ENCODE data around the gene MSX2.

MSX2 gene

DNA sequence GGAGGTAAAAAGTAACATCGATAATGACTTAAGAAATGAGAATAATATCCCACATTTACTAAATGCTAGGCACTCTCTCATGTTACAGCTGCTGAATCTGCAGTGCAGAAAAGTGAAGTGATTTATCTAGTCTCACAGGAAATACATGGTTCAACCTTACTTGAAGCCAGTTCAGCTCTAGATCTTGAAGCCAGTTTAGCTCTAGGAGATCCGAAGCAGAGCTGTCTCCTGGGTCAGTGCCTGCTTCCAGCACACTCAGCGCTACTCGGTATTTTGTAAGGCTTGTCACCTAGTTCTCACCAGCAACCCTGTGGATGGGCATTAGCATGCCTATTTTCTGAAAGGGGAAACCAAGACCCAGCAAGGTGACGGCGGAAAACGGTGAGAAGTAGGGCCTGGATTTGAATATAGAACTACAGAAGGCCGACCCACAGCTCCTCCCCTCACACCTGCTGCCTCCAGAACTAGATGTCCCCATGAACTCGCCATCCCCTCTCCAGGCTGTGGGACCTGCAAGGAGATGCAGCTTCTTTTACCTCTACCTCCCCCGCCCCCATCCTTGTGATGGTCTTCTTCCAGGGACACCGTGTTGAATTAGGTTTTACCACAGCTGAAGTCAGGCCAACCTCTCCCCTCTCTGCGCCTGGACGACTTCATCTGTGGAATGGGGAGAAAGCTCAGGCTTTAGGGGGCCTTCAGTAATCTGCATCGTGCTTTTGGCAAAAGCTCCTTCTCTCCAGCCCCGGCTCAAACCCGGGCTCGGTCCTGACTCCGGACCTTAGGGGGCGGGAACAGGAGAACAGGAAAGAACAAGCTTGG is 4.4 kb upstream of the MSX2 start:
- no peak for DNase-seq

GRCh38 chr5:174720612-174721529 is 3.5 kb upstream of the MSX2 start:
- DNase-seq: no peak

DNA sequence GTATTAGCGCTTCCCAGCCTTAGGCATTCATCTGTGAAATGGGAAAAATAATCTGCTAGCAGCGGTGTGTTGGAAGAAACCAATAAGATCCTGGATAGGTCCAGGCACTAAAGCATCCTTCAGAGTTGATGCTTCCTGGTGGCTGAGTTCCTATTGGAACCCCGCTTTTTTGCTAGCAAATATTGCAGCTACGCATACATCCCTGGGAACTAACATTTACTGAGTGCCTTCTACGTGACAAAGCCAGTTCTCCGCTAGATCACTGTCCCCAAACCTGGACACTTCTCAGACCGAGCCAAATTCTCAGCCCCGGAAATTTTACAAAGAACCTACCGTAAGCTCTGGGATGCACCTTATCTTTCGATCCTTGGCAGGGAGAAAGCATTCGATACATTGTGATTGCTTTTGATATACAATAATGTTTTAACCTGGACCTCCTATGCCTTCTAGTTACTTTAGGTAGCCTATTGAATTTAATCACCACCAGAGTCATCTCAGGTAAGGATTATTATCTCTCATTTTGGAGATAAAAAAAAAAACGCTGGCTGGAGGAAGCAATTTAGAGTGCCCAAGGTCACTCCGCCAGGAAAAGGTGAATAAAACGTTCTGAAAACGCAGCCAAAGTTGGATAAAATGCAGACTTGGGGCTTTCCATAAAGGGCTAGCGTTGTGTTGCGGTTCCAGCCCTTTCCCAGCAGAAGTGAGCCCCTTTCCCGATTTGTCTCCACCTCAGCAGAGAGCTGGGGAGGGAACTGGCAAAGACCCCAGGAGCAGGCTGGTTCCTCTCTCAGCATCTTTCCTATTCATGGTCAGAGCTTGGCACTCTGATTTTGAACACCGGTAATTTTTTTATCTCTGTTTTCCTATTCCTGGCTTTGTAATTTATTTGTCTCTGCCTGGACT is 2.6 kb upstream of the MSX2 start:
- DNase-seq: no peak

- DNase-seq: no peak
These were observed 1.9 kb upstream of the MSX2 start for GRCh38 chr5:174722500-174722899.

- DNase-seq: no peak
These were observed 935 bp upstream of the MSX2 start for GRCh38 chr5:174723315-174723978.

DNA sequence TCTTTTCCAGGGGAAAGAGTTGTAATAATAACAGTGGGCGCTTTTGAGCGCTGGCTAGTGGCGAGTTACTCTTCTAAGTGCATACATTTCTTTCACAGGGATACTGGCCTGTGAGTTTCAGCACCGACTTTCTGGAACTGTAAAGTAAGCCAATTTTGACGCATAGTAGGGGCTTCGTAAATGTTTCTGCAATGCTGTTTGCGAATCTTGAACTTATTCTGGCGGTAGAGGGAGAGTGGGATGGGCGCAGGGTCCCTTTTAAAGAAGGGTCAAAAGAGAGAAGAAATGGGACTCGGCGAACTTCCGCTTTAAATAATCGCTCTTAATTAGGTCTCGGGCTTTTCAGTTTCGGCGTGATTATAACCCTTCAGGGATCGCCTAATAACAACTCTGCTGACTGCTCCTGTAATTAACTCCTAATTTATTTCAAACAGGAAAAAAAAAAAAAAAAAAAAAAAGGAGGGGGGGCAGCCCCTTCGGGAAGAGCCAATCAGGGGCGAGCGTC is 351 bp upstream of the MSX2 start:
- DNase-seq: no peak

GRCh38 chr5:174725261-174725990 is 1.0 kb downstream of the MSX2 start:
- no peak for DNase-seq

DNA sequence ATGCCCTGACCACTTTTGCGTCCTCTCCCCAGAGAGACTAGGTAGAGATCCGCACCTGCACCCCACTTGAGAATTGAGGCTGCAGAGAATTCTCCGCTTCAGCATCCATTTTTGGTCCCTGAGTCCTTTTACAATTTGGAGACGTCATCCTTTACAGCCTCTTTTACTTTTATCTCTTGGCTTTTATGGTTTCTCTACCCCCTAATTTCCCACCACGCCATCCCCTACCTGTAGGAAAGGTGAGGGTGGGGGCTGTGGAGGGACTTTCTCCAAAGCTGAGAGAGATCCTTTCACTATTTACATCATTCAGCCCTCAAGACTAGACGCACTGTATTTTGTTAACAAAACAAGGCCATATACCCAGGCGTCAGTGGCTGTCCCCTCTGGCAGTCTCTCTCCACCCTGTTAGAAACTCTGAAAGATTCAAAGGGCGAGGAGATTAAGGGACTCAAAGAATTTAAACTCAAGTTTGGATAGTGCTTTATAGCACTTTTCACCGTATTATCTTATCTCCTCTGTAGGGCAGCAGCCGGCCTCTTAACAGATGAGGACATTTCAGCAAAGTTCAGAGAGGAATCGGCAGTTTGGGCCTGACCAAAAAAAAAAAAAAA is 1.7 kb downstream of the MSX2 start:
- DNase-seq: no peak

DNA sequence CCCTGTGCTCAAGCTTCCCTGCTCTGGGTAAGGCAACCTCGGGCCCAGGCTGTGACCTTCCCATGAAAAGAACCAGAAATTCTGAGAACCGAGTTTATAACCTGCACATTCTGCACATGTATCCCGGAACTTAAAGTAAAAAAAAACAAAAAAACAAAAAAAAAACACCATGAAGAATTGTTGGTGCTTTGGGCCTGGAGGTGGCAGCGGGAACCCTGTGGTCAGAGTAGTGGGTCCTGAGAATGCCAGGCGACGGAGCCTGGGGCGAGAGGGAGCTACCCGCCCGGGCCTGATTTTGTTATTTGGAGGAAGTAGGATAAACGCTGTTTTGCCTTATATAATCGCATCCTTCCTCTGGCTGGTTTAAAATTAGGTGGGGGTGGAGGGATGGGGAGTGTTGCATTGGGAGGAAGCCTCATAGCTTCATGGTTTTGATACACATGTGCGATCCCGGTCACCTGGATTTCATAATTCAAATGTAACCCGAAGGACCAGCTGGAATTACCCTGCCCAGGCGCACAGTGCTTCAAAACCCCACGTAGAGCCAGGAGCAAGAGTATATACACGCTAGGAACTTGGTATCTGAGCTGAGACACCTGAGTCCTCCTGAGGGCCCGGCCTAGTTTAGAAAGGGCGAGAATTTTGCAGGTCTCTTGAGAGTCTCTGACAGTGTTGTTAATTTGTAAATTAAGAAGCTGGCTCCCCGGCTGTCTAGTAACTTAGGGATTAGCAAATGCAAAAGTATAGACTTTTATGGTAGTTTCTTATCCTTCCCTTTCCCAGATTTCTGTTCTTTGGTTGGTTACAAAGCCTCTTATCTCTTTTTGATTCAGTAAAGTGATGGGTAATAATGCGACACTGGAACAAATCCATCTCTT is 2.8 kb downstream of the MSX2 start:
- no peak for DNase-seq

GRCh38 chr5:174727794-174728680 is 3.7 kb downstream of the MSX2 start:
- DNase-seq: no peak

GRCh38 chr5:174729075-174729680 is 4.8 kb downstream of the MSX2 start:
- no peak for DNase-seq

DNA sequence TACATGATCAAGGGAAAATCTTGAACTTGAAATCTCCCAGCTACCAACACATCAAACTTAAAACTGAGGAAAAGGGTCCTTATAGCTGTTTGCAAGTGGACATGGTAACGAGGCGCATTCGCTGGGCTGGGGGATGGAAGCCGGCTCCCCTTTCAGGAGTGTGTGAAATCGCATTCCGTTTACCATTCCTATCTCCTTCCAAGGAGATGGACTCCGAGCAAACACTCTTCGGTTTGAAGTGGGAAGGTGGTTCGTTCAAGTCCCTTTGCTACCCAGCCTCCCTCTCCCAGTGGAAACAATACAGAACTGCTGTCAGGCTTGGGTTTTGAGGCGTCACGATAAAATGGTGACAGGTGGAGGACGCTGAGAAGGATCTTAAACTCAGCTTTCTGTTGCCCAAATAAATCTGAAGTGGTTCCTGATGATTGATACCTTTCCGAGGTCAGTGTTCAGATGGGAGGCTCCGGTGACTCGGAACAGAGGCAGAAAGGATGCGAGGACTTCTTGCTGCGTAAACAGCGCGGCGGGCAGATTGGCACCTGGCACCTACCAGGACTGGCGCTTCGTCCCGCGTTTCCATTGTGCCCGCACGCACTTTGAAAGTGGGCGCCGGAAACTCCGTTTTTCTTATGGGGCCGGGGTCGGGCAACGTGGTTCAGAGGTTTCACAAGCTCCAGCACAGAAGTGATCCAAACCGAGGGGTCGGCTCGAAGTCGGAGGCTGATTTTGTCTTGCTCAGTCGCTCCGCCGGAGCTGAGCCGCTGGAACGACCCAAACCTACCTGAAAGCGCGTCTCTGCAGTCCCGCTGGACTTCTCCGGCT is 7.0 kb downstream of the MSX2 start:
- no peak for DNase-seq

GRCh38 chr5:174732036-174733020 is 7.9 kb downstream of the MSX2 start:
- no peak for DNase-seq

DNA sequence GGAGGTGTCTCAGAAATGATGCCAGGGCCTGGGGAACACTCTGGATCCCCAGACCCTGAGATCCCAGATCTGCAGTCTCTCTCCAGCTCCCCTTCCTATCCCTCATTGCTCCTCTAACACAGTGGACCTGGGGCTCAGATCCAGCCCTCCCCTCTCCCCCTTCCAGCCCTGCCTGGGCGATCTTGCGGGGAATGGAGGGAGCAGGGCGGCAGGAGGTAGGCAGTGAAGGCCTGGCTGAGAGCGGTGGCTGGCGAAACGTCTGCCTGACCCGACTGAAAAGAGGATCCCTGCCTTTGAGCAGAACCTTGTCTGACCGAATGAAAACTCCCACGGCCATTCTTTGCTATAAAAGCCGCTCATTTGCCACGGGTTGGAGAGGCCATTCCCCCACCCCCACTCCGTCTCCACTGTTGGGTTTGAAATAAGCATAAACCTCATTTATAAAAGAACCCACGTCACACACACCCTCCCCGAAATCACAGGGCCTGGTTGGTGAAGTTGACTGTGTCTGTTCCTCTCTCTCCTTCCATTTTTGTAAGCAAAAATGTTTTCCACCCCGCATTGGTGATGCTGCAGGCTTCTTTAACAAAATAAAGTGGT is 8.8 kb downstream of the MSX2 start:
- no peak for DNase-seq

GRCh38 chr5:174733836-174734235 is 9.5 kb downstream of the MSX2 start:
- no peak for DNase-seq
